HEK293 (cell line): Measurements from ENCODE around the gene HDAC11.

ENCODE experiments used
- CTCF ChIA-PET: fragments of 350-600 bp; formaldehyde crosslinking; extraction: SDS; loops from one replicate; lab custom pipeline; 2021; ENCODE audit warnings: antibody characterized with exemption; lab: Yijun Ruan, JAX
- POLR2A ChIA-PET: fragments of 300-600 bp; formaldehyde crosslinking; extraction: SDS; loops from one replicate; lab custom pipeline; 2020; ENCODE audit warnings: antibody characterized with exemption, inconsistent platforms; lab: Yijun Ruan, JAX
- H3K27ac ChIP-seq: fragments of 200-500 bp; sonication (Bioruptor generic); 2 replicates; pipeline ENCODE4 v1.5.1; 2014; ENCODE audit warnings: low read depth, low read length, control low read depth, inconsistent platforms; ENCODE audit errors: extremely low read depth
- H3K36me3 ChIP-seq, 2 experiments: fragments of 200-500 bp in 1 of 2; sonication (Bioruptor generic) in 1 of 2; 1 replicate in 1 of 2; 2 replicates in 1 of 2; pipeline ENCODE4 v1.5.1; 2014 to 2017; ENCODE audit warnings: inconsistent platforms in 2 of 2, low read length in 2 of 2; ENCODE audit not compliant: control insufficient read depth in 2 of 2, insufficient read depth in 1 of 2
- H3K4me1 ChIP-seq: fragments of 200-500 bp; sonication (Bioruptor generic); 2 replicates; pipeline ENCODE4 v1.5.1; 2014; ENCODE audit warnings: mild to moderate bottlenecking, low read length, inconsistent platforms; ENCODE audit not compliant: control insufficient read depth, insufficient read depth
- H3K4me3 ChIP-seq: 2 replicates; pipeline ENCODE4 v1.5.1; 2011; ENCODE audit warnings: low read depth, mild to moderate bottlenecking, control low read depth, low read length, moderate library complexity
- H3K9me3 ChIP-seq: fragments of 200-500 bp; sonication (Bioruptor generic); 2 replicates; pipeline ENCODE4 v1.5.1; 2014; ENCODE audit warnings: low read depth, low read length, inconsistent platforms; ENCODE audit not compliant: control insufficient read depth, insufficient read depth
- GLI4 ChIP-seq: fragments of 450-650 bp; formaldehyde crosslinking; IDR thresholded peaks from 2 replicates; pipeline ENCODE4 v1.5.1; 2016; ENCODE audit warnings: missing biosample characterization, missing genetic modification characterization
- GLIS2 ChIP-seq: fragments of 450-650 bp; formaldehyde crosslinking; IDR thresholded peaks from 2 replicates; pipeline ENCODE4 v1.5.1; 2016; ENCODE audit warnings: missing biosample characterization, missing genetic modification characterization
- HOXC10 ChIP-seq: sonication (generic); formaldehyde crosslinking; IDR thresholded peaks from 2 replicates; pipeline ENCODE4 v1.8.1; 2023; ENCODE audit warnings: mild to moderate bottlenecking, missing genetic modification reagents
- IKZF3 ChIP-seq: fragments of 450-650 bp; IDR thresholded peaks from 2 replicates; pipeline ENCODE4 v1.5.0; 2018; ENCODE audit warnings: missing biosample characterization, mild to moderate bottlenecking, missing genetic modification characterization, moderate library complexity
- INSM2 ChIP-seq: fragments of 450-650 bp; formaldehyde crosslinking; IDR thresholded peaks from 2 replicates; pipeline ENCODE4 v1.5.1; 2016; ENCODE audit warnings: missing biosample characterization, missing genetic modification characterization
- KLF1 ChIP-seq: fragments of 450-650 bp; formaldehyde crosslinking; IDR thresholded peaks from 2 replicates; pipeline ENCODE4 v1.5.1; 2016; ENCODE audit warnings: missing biosample characterization, missing genetic modification characterization
- SCRT2 ChIP-seq: fragments of 450-650 bp; formaldehyde crosslinking; IDR thresholded peaks from 2 replicates; pipeline ENCODE4 v1.5.1; 2016; ENCODE audit warnings: missing biosample characterization, missing genetic modification characterization
- ZBTB17 ChIP-seq: fragments of 450-650 bp; formaldehyde crosslinking; IDR thresholded peaks from 2 replicates; pipeline ENCODE4 v1.5.1; 2016; ENCODE audit warnings: missing biosample characterization, missing genetic modification characterization
- ZBTB44 ChIP-seq: fragments of 450-650 bp; IDR thresholded peaks from 2 replicates; pipeline ENCODE4 v1.5.1; 2018; ENCODE audit warnings: missing biosample characterization, mild to moderate bottlenecking, missing genetic modification characterization
- ZNF211 ChIP-seq: fragments of 450-650 bp; formaldehyde crosslinking; IDR thresholded peaks from 2 replicates; pipeline ENCODE4 v1.5.1; 2016; ENCODE audit warnings: low read depth, missing biosample characterization, missing genetic modification characterization
- ZNF266 ChIP-seq: fragments of 450-650 bp; formaldehyde crosslinking; IDR thresholded peaks from 2 replicates; pipeline ENCODE4 v1.5.1; 2016; ENCODE audit warnings: missing biosample characterization, missing genetic modification characterization, low read depth
- ZNF341 ChIP-seq: fragments of 450-650 bp; formaldehyde crosslinking; IDR thresholded peaks from 2 replicates; pipeline ENCODE4; 2016; ENCODE audit warnings: low read depth, missing biosample characterization, missing genetic modification characterization
- ZNF398 ChIP-seq: fragments of 450-650 bp; formaldehyde crosslinking; IDR thresholded peaks from 2 replicates; pipeline ENCODE4 v1.5.1; 2017; ENCODE audit warnings: missing biosample characterization, missing genetic modification characterization
- ZNF600 ChIP-seq: fragments of 450-650 bp; formaldehyde crosslinking; IDR thresholded peaks from 2 replicates; pipeline ENCODE4 v1.5.1; 2016; ENCODE audit warnings: missing biosample characterization, missing genetic modification characterization
- ZNF670 ChIP-seq: fragments of 450-650 bp; formaldehyde crosslinking; IDR thresholded peaks from 2 replicates; pipeline ENCODE4 v1.5.1; 2016; ENCODE audit warnings: missing biosample characterization, missing genetic modification characterization, low read depth
- ZSCAN4 ChIP-seq: fragments of 450-650 bp; formaldehyde crosslinking; IDR thresholded peaks from 2 replicates; pipeline ENCODE4 v1.5.1; 2017; ENCODE audit warnings: missing biosample characterization, missing genetic modification characterization

Gene HDAC11

GRCh38 chr3:13506680-13507079 lies 26.6 kb downstream of the HDAC11 start:
- no peak for TF ChIP-seq ZNF398 (tag by site-specific recombination)
- TF ChIP-seq GLIS2 (tag by site-specific recombination): peak; percentile 58; the same call in 1 of the 2 replicates
- TF ChIP-seq GLI4: no peak
- TF ChIP-seq IKZF3 (tag by site-specific recombination): no peak
- Histone ChIP-seq H3K36me3 (no peaks in the 10 kb centered on the region), H3K9me3 (no peaks in the 10 kb centered on the region), H3K4me3 (no peak overlapping the region), H3K27ac (no peak overlapping the region), H3K4me1 (peaks cover 6% of the 10 kb centered on the region; the same call in 1 of the 2 replicates)
- POLR2A ChIA-PET: interaction anchor here (0.5 kb wide), 1 partner anchor 24 kb away, joined by 3 read pairs; no protein-coding TSS in a partner anchor
- CTCF ChIA-PET: interaction anchor here (0.6 to 3.4 kb wide), 3 partner anchors 12 to 142 kb away, joined by 3 to 20 read pairs (median 4); no protein-coding TSS in a partner anchor

- no peak for TF ChIP-seq ZSCAN4 (tag by site-specific recombination)
- TF ChIP-seq ZNF211 (tag by site-specific recombination): no peak
- peak; percentile 63; the same call in 1 of the 2 replicates for TF ChIP-seq ZBTB17 (tag by site-specific recombination)
- TF ChIP-seq ZNF266: no peak
- no peak for TF ChIP-seq ZNF341 (tag by site-specific recombination)
- TF ChIP-seq ZNF398 (tag by site-specific recombination): no peak
- TF ChIP-seq ZBTB44 (tag by site-specific recombination): no peak
- no peak for TF ChIP-seq ZNF670 (tag by site-specific recombination)
- no peak for TF ChIP-seq INSM2 (tag by site-specific recombination)
- no peak for TF ChIP-seq HOXC10
- no peak for TF ChIP-seq KLF1
- peak; percentile 29; the same call in 1 of the 2 replicates for TF ChIP-seq SCRT2 (tag by site-specific recombination)
- TF ChIP-seq ZNF600 (tag by site-specific recombination): peak; percentile 82
- TF ChIP-seq, all 188 proteins: peak for 3
- CTCF ChIA-PET: interaction anchor here (0.6 to 3.4 kb wide), 3 partner anchors 12 to 142 kb away, joined by 3 to 20 read pairs (median 4); no protein-coding TSS in a partner anchor
- peaks cover 6% of the 10 kb centered on the region; the same call in 1 of the 2 replicates for H3K4me1 ChIP-seq
- H3K4me3 ChIP-seq: no peak overlapping the region
- POLR2A ChIA-PET: interaction anchor here (0.5 kb wide), 1 partner anchor 23 kb away, joined by 3 read pairs; no protein-coding TSS in a partner anchor
- H3K9me3 ChIP-seq: no peaks in the 10 kb centered on the region
- H3K27ac ChIP-seq: no peak overlapping the region; the same call in 1 of the 2 replicates
- no peaks in the 10 kb centered on the region for H3K36me3 ChIP-seq
Measured at GRCh38 chr3:13507247-13507569, 27.1 kb downstream of the HDAC11 start.
